ENCODE data around the gene PPP1R11. TPM values are rescaled to one million over a fixed set of nuclear protein-coding genes. Genes with fewer than 3 reads are reported as not detected.

Gene PPP1R11
- total RNA-seq, 1 experiment from 2014 or later = 70.2 TPM

GRCh38 chr6:30061092-30061857, 5.7 kb upstream of the PPP1R11 start, which contains the start of gene POLR1H:
POLR1H (plus strand) TSS chr6:30061265; CDS start chr6:30061525, 260 bp downstream.
- DNase-seq (ENCODE audit: extremely low read depth, low read depth) = peak; percentile 92

- no peak for DNase-seq (ENCODE audit: extremely low read depth, low read depth)
These were observed 5.0 kb upstream of the PPP1R11 start for GRCh38 chr6:30061858-30062458.

DNA sequence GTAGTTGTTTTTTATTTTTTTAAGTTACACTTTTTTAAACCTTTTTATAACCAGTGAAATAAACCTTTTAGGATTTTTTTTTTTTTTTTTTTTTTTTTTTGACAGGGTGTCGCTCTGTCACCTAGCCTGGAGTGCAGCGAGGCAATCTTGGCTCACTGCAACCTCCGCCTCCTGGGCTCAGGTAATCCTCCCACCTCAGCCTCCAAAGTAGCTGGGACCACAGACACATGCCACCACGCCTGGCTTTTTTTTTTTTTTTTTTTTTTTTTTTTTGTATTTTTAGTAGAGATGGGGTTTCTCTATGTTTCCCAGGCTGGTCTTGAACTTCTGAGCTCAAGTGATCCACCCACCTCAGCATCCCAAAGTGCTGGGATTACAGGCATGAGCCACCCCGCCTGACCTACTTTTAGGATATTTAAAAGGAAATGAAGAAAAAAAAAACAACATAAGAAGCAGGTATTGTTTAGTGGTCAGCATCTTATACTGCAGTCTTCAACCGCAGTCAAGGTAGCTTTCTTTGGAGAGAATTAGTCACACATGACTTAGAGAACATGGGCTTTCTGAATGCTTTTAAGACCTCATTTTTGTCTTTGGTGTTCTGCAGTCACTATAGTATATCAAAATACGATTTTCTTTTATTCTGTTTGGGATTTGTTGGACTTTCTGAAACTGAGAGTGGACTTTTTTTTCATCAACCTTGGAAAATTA, 4.4 kb upstream of the PPP1R11 start:
- no peak for DNase-seq (ENCODE audit: extremely low read depth, low read depth)

DNA sequence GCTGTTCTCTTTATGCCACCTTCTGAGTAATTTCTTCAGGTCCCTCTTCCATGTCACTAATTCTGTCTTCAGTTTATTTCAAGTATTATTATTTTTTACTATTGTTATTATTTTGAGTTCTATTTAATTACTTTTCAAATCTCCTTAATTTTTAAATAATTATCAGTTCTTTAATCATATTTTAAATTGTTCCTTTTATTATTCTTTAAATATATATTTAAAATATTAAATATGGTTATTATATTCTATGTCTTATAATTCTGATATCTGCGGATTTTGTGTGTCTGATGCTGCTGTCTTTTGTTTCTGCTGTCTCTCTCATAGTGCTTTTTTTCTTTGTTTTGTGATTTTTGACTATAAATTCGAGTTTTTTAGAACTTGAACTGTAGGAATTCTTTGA, 3.7 kb upstream of the PPP1R11 start:
- no peak for DNase-seq (ENCODE audit: extremely low read depth, low read depth)

DNA sequence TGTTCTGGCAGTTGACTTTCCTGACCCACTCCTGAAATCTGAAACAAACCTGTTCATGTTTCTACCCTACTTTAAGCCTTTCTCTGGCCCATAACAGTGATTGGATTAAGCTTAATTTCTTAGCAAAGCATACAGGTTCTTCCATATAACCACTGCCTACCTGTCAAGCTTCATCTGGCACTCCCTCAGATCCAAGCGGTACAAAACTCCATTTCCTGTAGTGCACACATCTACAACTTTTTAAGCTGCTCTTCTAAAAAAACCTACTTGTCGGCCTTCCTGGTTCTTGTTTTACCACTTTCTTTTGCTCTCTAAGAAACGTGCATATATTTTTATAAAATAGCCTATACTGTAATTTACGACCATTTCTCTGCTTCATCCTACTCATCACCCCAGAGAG, 916 bp upstream of the PPP1R11 start:
- DNase-seq (ENCODE audit: extremely low read depth, low read depth) = no peak

DNA sequence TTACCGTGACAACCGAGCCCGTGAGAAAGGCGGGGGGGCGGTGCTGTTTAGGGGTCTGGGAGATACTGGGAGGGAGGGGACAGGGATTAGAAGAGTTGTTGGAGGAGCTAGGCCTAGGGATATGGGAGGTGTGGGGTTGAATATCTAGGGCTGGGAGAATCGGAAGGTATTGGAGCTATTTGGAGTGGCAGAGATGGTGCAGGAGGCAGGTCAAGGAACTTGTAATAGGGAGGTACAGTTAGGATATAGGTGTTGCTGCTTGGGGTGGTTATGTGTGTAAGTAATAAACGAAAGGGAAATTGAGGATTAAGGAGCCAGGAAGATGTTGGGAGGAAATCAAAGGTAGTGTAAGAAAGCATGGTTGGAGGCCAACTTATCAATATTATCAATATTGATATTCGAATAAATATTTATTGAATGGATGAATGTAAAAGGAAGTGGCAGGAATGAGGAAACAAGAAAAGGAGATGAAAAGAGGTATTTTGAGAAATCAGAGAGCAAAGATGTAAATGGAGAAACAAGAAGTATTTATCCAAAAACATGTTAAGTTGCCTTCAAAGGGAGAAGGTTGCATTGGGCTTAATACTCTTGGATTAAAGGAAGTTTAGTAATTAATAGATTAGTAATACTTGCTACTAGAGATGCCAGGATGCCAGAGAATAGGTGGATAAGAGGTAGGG, 602 bp downstream of the PPP1R11 start:
- DNase-seq (ENCODE audit: extremely low read depth, low read depth) = no peak

DNA sequence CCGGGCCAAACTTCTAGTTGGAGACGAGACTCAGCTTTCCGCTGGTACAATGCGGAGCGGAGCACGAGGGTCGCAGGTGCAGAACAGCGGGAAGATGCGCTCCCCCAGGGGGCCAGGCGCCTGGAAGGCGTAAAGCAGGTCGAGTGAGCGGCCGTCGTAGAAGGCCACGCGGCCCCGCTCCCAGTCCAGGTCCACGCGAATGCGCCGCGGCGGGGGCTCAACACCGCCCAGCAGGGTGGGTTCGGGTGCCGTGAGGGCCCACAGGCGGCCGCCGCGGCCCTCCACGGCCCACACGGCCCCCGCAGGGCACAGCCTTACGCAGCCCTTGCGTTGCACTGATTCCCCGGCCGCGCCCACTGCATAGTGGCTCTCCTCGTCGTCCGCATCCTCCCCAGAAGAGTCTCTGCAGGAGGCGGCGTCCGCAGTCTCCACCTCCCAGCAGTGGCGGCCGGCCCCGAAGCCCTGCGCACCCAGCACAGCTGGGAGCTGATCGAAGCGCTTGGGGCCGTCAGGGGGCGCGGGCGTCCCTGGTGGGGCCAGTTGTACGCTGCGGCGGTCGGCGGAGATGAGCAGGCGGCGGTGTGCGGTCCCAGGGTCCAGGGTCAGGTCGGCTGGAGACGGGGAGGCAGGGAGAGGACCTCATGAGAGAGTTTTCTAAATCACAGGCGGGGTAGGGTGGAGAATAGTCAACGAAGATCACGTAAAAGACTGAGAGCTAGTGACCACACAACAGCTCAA, 4.3 kb downstream of the PPP1R11 start:
- no peak for DNase-seq (ENCODE audit: extremely low read depth, low read depth)

- DNase-seq (ENCODE audit: extremely low read depth, low read depth) = no peak
These were observed 4.9 kb downstream of the PPP1R11 start for GRCh38 chr6:30071858-30072257.

DNA sequence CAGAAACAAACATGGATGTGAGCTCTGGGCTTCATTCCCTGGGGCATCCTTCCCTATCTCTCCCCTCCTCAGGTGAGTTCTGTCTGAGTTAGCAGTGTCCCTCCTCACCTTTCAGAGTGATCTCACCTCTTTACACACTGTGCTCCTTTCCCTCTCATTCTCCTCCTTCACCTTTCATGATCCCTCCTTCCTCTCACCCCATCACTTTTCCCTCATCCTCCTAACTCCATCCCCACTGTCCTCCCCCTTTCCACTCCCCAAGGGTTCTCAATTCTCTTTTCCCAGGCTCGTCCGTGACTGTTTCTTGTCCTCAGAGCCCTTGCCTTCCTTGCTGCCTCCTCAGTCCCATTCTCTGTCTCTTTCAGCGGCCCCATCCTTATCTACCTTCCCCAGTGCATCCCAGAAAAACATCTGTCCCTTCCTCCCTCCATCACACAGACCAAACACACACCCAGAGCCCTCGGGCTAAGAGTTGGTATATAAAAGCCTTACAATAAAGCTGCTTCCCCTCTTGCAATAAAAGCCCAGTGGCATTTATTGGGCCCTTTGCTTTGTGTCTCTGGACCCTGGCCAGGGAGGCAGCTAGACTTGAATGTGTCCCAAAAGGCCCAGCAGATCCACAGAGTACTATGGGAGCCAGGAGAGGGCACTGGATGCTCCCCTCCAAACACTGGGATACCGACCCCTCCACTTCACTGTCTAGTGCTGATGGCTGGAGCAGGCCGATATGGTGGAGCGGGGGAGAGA, 6.7 kb downstream of the PPP1R11 start:
- no peak for DNase-seq (ENCODE audit: extremely low read depth, low read depth)

DNA sequence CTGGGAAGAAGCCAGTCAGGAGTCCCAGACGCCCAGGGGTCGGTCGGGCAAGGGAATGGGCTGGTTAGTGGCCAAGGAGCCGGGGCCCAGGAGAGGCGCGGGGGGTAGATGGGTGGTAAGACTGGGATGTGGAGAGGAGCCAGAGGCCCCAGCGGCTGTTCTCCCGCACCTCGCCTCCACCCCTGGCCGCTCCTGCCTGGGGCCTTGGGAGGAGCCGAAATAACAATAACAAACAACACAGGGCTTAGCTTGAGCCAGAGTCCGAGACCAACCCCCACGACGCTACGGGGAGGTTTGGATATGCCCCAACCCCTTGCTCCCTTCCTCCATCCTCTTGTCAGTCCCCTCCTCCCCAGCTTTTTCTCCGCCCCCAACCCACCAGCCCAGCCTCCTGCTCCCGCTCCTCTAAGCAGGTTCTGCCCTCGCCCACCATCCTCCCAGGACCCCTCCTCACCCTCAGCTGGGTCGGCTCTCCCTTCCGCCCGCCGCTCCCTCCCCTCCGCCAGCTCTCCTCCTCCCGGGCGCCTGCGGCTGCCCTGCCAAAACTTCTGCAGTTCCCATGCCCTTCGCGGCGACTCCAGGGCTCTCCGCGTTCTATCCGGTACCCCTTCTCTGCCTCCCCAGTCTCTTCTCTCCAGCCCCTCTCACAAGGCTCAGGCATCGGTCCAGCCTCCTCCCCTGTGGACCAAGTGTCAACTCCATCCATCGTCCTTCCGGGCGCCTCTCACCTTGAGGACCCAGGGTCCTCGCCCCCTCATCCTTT, 7.5 kb downstream of the PPP1R11 start:
- DNase-seq (ENCODE audit: extremely low read depth, low read depth) = no peak

DNA sequence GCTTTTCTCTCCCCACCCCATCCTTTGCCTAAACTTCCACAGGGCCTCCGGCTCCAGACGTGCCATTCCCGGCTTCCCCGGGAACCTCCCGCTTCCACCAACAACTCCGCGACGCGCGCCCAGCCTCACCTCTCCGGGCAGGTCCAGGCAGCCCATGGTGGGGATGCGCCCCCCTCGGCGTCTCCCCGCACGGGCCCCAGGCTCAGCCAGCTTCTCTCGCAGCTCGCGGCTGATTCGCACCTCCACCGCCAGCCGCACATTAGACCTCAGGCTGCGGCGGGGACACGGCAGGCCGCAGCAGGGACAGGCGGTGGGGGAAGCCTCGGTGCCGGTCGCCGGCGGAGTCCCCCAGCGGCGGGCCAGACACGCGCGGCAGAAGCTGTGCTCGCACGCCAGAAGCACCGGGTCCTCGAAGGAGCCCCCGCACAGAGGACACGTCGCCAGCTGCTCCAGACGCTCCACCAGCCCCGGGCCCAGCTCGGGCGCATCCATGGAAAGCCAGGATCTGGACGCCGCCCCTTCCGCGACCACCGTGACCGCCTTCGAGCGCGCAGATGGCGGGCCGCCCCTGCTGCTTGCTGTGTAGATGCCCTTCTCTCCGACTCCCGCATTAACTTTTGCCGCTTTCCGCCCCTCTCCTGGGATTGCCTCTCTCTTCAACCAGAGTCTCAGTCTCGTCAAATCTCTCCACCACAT, 8.2 kb downstream of the PPP1R11 start, which contains the start of gene RNF39:
TSS of gene RNF39 (minus strand) at position 676 of the 696 bp plus-strand sequence. CDS start at position 492, 184 bp downstream.
- DNase-seq (ENCODE audit: extremely low read depth, low read depth) = no peak

GRCh38 chr6:30075790-30076732, 9.1 kb downstream of the PPP1R11 start:
- no peak for DNase-seq (ENCODE audit: extremely low read depth, low read depth)

DNA sequence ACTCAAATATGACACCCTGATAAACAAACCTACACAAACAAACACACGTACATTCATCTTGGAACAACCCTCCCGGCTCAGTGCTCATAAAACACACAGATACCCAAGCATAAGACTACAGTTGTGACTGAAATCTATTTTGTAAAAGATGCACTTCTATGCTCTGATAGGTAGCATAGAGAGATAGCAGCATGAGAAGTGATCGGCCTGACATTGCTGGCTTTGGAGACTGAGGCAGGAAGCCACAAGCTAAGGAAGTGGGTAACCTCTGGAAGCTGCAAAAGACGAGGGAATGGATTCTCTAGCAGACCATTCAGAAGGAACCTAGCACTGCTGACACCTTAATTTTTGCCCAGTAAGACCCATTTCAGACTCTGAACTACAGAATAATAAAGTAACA, 10.2 kb downstream of the PPP1R11 start:
- DNase-seq (ENCODE audit: extremely low read depth, low read depth) = no peak

GRCh38 chr6:30087876-30088275, 20.9 kb downstream of the PPP1R11 start:
- DNase-seq (ENCODE audit: extremely low read depth, low read depth) = no peak

DNA sequence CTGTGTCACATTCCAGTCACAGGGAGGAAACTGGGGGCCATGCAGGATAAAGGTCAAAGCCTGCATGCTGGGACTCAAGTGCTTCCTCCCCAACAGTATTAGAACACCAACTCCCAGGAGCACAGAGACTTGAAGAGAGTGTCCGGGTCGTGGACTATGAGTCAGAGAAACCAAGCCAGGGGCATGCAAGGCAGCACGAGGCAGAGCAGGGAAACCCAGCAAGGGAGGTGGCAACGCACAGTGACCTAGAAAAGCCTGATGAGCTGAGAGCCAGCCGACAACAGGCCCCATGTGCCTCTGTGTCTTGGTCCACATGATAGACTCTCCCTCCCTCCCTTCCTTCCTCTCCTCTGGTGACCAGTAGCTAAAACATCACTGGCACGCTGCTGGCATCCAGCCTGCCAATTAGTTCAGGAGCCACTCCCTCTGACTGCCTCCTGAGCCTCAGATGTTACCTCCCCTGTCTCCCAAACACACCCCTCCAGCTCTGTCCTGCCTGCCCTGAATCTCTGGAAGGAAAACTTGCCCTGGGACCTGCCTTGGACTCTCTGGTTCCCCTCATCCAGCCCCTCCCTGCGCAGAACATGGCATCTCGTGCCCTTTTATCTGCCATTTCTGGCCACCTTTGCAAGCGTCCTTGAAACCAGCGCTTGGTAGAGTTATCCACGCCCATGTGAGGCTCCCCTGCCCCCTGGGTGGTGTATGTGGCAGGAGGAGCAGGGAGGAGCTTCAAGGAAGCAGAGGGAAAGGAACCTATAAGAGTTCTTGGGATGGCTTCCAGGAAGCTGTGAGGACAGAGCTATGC, 24.8 kb downstream of the PPP1R11 start:
- peak; percentile 57 for DNase-seq (ENCODE audit: extremely low read depth, low read depth)

- DNase-seq (ENCODE audit: extremely low read depth, low read depth) = no peak
These were observed 26.0 kb downstream of the PPP1R11 start for GRCh38 chr6:30092852-30093543.
